Epithelial cell of proximal tubule (primary cell): Measurements from ENCODE around the gene ARPC5. TPM values are rescaled to one million over a fixed set of nuclear protein-coding genes. Genes with fewer than 3 reads are reported as not detected.

ENCODE experiments used
- DNase-seq: peaks from one replicate; pipeline ENCODE4 v3.0.0-alpha.2; 2011; ENCODE audit warnings: low read depth
- H3K4me3 ChIP-seq: 2 replicates; pipeline ENCODE4 v1.5.1; 2011; ENCODE audit warnings: low read depth, mild to moderate bottlenecking, low read length
- CTCF ChIP-seq: conservative IDR thresholded peaks from 2 replicates; pipeline ENCODE4 v1.5.1; 2012; ENCODE audit warnings: low read depth, mild to moderate bottlenecking, low read length
- total RNA-seq: library from RNA; depleted of rRNA; stranded (reverse); fragments of >200 nt; gene quantifications from 2 replicates; pipeline ENCODE4 v1.2.3, GENCODE V29; 2015

ARPC5 gene
- total RNA-seq, 1 donor from 2014 or later = 94.4 TPM

GRCh38 chr1:183653876-183654451 lies 18.4 kb upstream of the ARPC5 start:
- no peak overlapping the region for H3K4me3 ChIP-seq
- DNase-seq = no peak
- TF ChIP-seq CTCF = no peak

GRCh38 chr1:183653462-183653794 lies 17.8 kb upstream of the ARPC5 start:
- H3K4me3 ChIP-seq = no peak overlapping the region
- DNase-seq = no peak
- TF ChIP-seq CTCF = no peak

- TF ChIP-seq CTCF = no peak
- DNase-seq = no peak
- no peak within 1 kb of the TSS for H3K4me3 ChIP-seq
Measured at GRCh38 chr1:183652547-183653461, 17.2 kb upstream of the ARPC5 start, which contains the start of gene APOBEC4. TSS of gene APOBEC4 (minus strand) at chr1:183653316. CDS start at chr1:183648781, 4,535 bp downstream.

GRCh38 chr1:183652107-183652506 lies 16.5 kb upstream of the ARPC5 start:
- no peak for TF ChIP-seq CTCF
- no peak for DNase-seq
- H3K4me3 ChIP-seq = no peak overlapping the region

- DNase-seq = no peak
- no peak overlapping the region for H3K4me3 ChIP-seq
- no peak for TF ChIP-seq CTCF
Measured at GRCh38 chr1:183651612-183652011, 16.0 kb upstream of the ARPC5 start.

- no peak for TF ChIP-seq CTCF
- DNase-seq = no peak
- H3K4me3 ChIP-seq = no peak overlapping the region
Measured at GRCh38 chr1:183648042-183648441, 12.5 kb upstream of the ARPC5 start.

GRCh38 chr1:183646776-183647175 lies 11.2 kb upstream of the ARPC5 start:
- no peak for DNase-seq
- no peak for TF ChIP-seq CTCF
- no peak overlapping the region for H3K4me3 ChIP-seq
